ENCODE data around the gene FAM200B.

Gene FAM200B

DNA sequence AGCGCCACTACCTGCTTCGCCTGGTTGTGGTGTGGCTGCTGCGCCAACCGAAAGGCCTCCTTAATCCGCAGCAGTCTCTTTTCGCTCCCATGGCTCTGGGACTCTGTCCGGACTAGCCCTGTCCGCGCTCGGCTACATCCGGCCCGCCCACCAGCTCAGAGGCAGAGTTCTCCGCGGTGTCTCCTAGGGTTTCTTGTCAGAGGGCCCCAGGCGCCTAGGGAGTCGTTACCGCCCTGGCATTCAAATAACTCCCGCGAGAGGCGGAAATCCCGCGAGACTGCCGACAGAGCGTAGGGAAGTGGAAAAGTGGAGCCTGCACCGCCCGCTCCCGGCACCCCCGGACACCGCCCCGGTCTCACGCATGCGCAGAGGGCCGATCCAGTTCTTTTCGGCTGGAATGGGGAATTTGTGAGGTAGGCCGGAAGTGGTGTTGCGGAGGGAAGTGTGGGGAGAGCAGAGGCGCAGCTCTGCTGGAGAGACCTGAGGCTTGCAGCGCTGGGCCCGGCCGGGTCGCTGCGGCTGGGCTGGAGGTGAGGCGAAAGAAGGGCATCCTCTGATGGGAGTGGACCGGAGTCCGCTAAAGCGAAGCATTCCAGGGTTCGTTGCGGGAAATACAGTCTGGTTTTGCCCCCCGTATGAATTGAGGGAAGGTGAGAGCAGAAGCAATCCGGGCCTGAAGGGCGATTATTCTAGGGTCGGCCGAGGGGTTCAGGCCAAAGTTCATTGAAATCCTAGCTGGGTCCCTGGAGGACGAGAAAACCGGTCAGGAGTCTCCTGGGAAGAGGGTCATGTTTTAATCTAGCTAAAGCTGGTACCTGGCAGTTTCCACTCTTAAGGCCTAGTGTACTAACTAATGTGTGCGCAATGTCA is at the start of gene FAM200B:
Gene FAM200B (plus strand): TSS at position 456 of the 870 bp plus-strand sequence. CDS start 5,151 bp downstream, outside the sequence.
- peak within 1 kb of the TSS; percentile 72 for H3K4me3 ChIP-seq (ENCODE audit: low read depth, low read length)
- TF ChIP-seq, protein P1, sequence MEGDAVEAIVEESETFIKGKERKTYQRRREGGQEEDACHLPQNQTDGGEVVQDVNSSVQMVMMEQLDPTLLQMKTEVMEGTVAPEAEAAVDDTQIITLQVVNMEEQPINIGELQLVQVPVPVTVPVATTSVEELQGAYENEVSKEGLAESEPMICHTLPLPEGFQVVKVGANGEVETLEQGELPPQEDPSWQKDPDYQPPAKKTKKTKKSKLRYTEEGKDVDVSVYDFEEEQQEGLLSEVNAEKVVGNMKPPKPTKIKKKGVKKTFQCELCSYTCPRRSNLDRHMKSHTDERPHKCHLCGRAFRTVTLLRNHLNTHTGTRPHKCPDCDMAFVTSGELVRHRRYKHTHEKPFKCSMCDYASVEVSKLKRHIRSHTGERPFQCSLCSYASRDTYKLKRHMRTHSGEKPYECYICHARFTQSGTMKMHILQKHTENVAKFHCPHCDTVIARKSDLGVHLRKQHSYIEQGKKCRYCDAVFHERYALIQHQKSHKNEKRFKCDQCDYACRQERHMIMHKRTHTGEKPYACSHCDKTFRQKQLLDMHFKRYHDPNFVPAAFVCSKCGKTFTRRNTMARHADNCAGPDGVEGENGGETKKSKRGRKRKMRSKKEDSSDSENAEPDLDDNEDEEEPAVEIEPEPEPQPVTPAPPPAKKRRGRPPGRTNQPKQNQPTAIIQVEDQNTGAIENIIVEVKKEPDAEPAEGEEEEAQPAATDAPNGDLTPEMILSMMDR (IDR thresholded peaks at IDR 0.05; ENCODE audit: low read depth, low read length): no peak

DNA sequence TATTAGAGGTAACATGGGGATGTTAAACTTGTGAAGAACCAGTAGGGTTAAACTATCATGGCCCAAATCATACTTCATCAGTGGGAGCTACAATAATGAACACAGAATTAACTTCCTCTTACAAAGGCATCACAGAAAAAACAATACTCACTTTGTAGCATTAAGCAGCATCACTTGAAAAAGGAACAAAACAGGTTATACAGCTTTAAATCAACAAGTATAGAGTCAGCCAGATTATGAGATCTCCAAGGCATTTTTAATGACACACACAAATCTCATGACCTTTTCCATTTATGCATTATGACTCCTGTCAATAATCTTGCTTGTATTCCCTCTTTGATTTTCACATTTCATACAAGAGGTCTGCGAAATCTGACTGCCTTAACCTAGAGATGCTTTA is 44.8 kb upstream of the FAM200B start:
- H3K4me3 ChIP-seq (ENCODE audit: low read depth, low read length): no peak overlapping the region
- TF ChIP-seq, protein P1 (IDR thresholded peaks at IDR 0.05; ENCODE audit: low read depth, low read length): no peak

DNA sequence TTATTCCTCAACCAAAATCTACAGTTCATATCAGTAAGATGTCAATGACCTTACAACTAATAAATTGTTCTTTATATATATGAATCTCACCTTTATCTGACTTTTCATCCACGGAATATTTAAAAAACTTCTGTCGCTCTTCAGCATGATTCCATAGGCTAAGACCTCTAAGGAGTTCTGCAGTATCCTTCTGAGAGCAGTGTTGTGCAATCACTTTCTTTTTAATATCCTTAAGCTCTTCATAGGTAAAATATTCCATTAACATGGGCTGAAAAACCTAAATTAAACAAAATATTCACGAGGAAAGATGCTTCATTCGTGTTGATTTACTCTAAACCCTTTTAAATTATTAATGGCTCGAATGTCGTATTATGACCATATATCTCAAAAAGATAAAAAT is 43.2 kb upstream of the FAM200B start:
- H3K4me3 ChIP-seq (ENCODE audit: low read depth, low read length): no peak overlapping the region
- TF ChIP-seq, protein P1 (IDR thresholded peaks at IDR 0.05; ENCODE audit: low read depth, low read length): no peak

DNA sequence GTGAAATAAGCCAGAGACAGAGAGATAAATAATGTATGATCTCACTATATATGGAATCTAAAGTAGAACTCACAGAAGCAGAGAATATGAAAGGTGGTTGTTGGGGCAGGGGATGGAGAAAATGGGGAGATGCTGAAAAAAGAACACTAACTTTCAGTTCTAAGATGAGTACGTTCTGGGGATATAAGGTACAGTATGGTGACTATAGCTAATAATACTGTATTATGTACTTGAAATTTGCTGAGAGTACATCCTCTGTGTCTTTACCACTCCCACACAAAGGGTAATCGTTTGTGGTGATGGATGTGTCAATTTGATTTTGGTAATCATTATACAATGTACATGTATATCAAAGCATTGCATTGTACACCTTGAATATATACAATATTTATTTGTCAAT is 33.0 kb upstream of the FAM200B start:
- H3K4me3 ChIP-seq (ENCODE audit: low read depth, low read length): no peak overlapping the region
- TF ChIP-seq, protein P1 (IDR thresholded peaks at IDR 0.05; ENCODE audit: low read depth, low read length): no peak

DNA sequence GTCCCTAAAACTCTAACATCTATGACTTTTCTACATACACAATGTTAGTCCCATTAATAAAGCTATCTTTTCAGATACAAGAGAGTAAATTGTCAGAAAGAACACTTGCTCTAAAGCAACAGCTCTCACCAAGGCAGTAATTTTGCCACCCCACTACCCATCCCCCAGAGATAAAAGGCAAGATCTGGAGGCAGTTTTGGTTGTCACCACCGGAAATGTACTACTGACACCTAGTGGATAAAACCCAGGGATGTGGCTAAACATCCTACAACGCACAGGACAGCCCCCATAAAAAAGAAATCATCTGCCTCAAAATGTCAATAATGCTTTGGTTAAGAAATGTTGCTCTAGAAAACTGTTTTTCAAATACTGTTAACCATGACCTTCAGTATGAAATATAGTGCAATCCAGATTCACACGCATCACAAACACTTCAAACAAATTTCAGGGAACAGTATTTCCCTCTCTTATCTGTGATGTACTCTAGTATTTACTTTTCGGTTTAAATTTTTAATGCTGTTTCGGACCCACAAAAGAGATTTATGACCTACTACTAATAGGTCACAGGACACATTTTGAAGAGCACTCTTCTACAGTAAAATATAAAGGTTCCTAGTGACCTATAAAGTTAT is 31.6 kb upstream of the FAM200B start:
- H3K4me3 ChIP-seq (ENCODE audit: low read depth, low read length): no peak overlapping the region
- TF ChIP-seq, protein P1 (IDR thresholded peaks at IDR 0.05; ENCODE audit: low read depth, low read length): peak; percentile 64

DNA sequence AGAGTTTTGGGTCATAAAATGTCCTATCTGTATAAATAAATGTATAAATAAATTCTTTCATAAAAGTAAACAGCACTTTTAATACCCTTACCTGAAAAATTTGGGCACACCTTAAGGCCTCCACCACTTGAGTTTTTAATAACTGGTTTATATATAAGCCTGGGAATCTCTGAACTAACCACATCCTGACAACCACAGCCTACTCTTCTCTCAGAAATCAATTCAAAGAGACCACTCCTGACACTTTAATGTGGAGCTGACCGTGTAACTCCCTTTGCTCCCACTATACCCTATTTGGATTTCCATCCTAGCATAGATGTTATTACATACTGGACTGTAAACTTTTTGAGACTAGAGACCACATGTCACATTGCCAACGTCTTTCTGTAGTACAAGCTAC is 30.0 kb upstream of the FAM200B start:
- TF ChIP-seq, protein P1 (IDR thresholded peaks at IDR 0.05; ENCODE audit: low read depth, low read length): no peak
- H3K4me3 ChIP-seq (ENCODE audit: low read depth, low read length): no peak overlapping the region

DNA sequence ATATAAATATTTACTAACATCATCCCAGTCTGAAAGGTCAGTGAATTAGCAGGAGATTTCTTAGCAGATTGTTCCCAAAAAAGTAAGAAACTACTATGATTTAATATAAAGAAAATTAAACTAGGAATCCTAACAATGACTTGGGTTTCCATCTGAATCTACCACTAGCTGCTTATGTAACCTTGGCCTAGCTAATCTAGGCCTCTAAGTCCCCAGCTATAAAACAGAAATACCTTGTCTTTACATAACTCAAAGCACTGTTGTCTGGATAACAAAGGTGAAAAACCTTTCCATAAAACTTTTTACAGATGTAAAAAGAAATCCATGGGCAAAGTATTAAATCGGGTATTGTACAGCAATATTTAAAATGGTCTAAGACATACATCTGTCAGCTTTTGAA is 29.4 kb upstream of the FAM200B start:
- H3K4me3 ChIP-seq (ENCODE audit: low read depth, low read length): no peak overlapping the region
- TF ChIP-seq, protein P1 (IDR thresholded peaks at IDR 0.05; ENCODE audit: low read depth, low read length): no peak
